GM12873 (cell line): ENCODE results near the gene TJAP1.

Experiments
- CTCF ChIP-seq: IDR thresholded peaks from 2 replicates; pipeline ENCODE4 v1.5.1; 2012; ENCODE audit warnings: low read depth, mild to moderate bottlenecking, moderate library complexity, low read length, control low read depth; ENCODE audit not compliant: insufficient read depth; ENCODE audit errors: missing control alignments

Gene TJAP1

GRCh38 chr6:43434943-43435342 lies 42.4 kb upstream of the TJAP1 start:
- no peak for TF ChIP-seq CTCF

- TF ChIP-seq CTCF: no peak
Observed at GRCh38 chr6:43435682-43436437, 41.5 kb upstream of the TJAP1 start.

GRCh38 chr6:43436577-43437282 lies 40.6 kb upstream of the TJAP1 start:
- no peak for TF ChIP-seq CTCF

- TF ChIP-seq CTCF: no peak
Observed at GRCh38 chr6:43437700-43438099, 39.7 kb upstream of the TJAP1 start.

GRCh38 chr6:43442935-43443334 lies 34.4 kb upstream of the TJAP1 start:
- TF ChIP-seq CTCF: no peak

GRCh38 chr6:43444036-43444435 lies 33.3 kb upstream of the TJAP1 start:
- no peak for TF ChIP-seq CTCF

GRCh38 chr6:43444582-43444981 lies 32.8 kb upstream of the TJAP1 start:
- no peak for TF ChIP-seq CTCF
